ENCODE measurements around the gene DBX1.

The DBX1 gene

GRCh38 chr11:20162824-20163782 lies 2.8 kb upstream of the DBX1 start:
- intact Hi-C loops (cut with DNase I) = no loop called here
- peak in 1 of 42 donors; percentile 8 for DNase-seq

GRCh38 chr11:20161923-20162744 lies 1.9 kb upstream of the DBX1 start:
- intact Hi-C loops (cut with DNase I) = no loop called here
- DNase-seq = no peak

- intact Hi-C loops (cut with DNase I) = no loop called here
- no peak for DNase-seq
Observed at GRCh38 chr11:20161230-20161918, 1.1 kb upstream of the DBX1 start.

GRCh38 chr11:20159466-20160381 lies 551 bp downstream of the DBX1 start:
- DNase-seq = no peak
- intact Hi-C loops (cut with DNase I) = no loop called here

- peak in 35 of 42 donors; percentile 8 to 77 (median 29) for DNase-seq
- intact Hi-C loops (cut with DNase I) = no loop called here
Observed at GRCh38 chr11:20158597-20159257, 1.5 kb downstream of the DBX1 start.

GRCh38 chr11:20157728-20158127 lies 2.5 kb downstream of the DBX1 start:
- DNase-seq = no peak
- intact Hi-C loops (cut with DNase I) = no loop called here

- intact Hi-C loops (cut with DNase I) = no loop called here
- DNase-seq = no peak
Observed at GRCh38 chr11:20156876-20157613, 3.2 kb downstream of the DBX1 start.

- no peak for DNase-seq
- intact Hi-C loops (cut with DNase I) = no loop called here
Observed at GRCh38 chr11:20156280-20156875, 3.9 kb downstream of the DBX1 start.

- no peak for DNase-seq
- intact Hi-C loops (cut with DNase I) = no loop called here
Observed at GRCh38 chr11:20155683-20156279, 4.5 kb downstream of the DBX1 start.

- intact Hi-C loops (cut with DNase I) = no loop called here
- no peak for DNase-seq
Observed at GRCh38 chr11:20154381-20154780, 5.9 kb downstream of the DBX1 start.

GRCh38 chr11:20138707-20139106 lies 21.6 kb downstream of the DBX1 start:
- intact Hi-C loops (cut with DNase I) = no loop called here

GRCh38 chr11:20137637-20138036 lies 22.6 kb downstream of the DBX1 start:
- intact Hi-C loops (cut with DNase I) = no loop called here
- no peak for DNase-seq

More at GRCh38 chr11:20138707-20139106, 21.6 kb downstream of the DBX1 start:
- DNase-seq = no peak

GRCh38 chr11:20134991-20135736 lies 25.1 kb downstream of the DBX1 start:
- no peak for DNase-seq

GRCh38 chr11:20132667-20133039 lies 27.6 kb downstream of the DBX1 start:
- intact Hi-C loops (cut with DNase I) = no loop called here
- no peak for DNase-seq

More at GRCh38 chr11:20134991-20135736, 25.1 kb downstream of the DBX1 start:
- intact Hi-C loops (cut with DNase I) = no loop called here

GRCh38 chr11:20131788-20132666 lies 28.2 kb downstream of the DBX1 start:
- intact Hi-C loops (cut with DNase I) = no loop called here
- DNase-seq = peak; percentile 46 to 88 (median 68)

Measured in head of caudate nucleus (tissue), 42 donors.